ENCODE data around the gene TIGD1. TPM values are rescaled to one million over a fixed set of nuclear protein-coding genes. Genes with fewer than 3 reads are reported as not detected.
"Not testable (repeated sequence)": the region's sequence is repeated elsewhere in the genome, so short reads cannot be mapped to it uniquely, and the experiment has no call there.

The TIGD1 gene
- total and polyA plus RNA-seq, 2 experiments from 2014 or later, result 7.6 to 9.3 TPM

GRCh38 chr2:232533944-232534710, 16.2 kb downstream of the TIGD1 start (continued):
- TF ChIP-seq ZNF462 (CRISPR knock-in tag; IDR thresholded peaks at IDR 0.05), result no peak
- TF ChIP-seq JUNB (IDR thresholded peaks at IDR 0.05; ENCODE audit: unreplicated experiment), result no peak
- TF ChIP-seq ZNF114 (CRISPR knock-in tag; IDR thresholded peaks at IDR 0.05), result no peak
- TF ChIP-seq CREB1 (CRISPR knock-in tag; IDR thresholded peaks at IDR 0.05; ENCODE audit: low read depth), result no peak

GRCh38 chr2:232532821-232533220, 17.5 kb downstream of the TIGD1 start:
- H3K27ac Mint-ChIP-seq; H3F3A ChIP-seq (replicated peaks; ENCODE audit: low read depth); H3K4me3 ChIP-seq; H3K27ac ChIP-seq (ENCODE audit: low read depth); H3K36me3 ChIP-seq (ENCODE audit: insufficient read depth); H3K9me2 ChIP-seq (ENCODE audit: insufficient read depth); H3K4me1 ChIP-seq (ENCODE audit: insufficient read depth); H3K36me3 Mint-ChIP-seq (ENCODE audit: low read depth); H3K27me3 ChIP-seq (ENCODE audit: insufficient read depth); H4K20me1 ChIP-seq (replicated peaks; ENCODE audit: insufficient read depth); H3K4me2 ChIP-seq; DNase-seq (ENCODE audit: low spot score); H3K4me3 Mint-ChIP-seq; H3K79me2 ChIP-seq (replicated peaks; ENCODE audit: insufficient read depth); ATAC-seq; H3K9me3 Mint-ChIP-seq; H2AFZ ChIP-seq: not testable (repeated sequence)
- H3K27me3 Mint-ChIP-seq (ENCODE audit: insufficient read depth, low read depth, poor library complexity), result peaks cover 15% of the 10 kb centered on the region
- peaks cover 15% of the 10 kb centered on the region for H3K4me1 Mint-ChIP-seq

Data from GM23338 (cell line).